Hepatocyte (in vitro differentiated cells): ENCODE results near the gene PIEZO1.

Source experiments
- EZH2 ChIP-seq: fragments of 200-600 bp; sonication (generic); IDR thresholded peaks from 2 replicates; pipeline ENCODE4 v1.6.1; 2016; ENCODE audit warnings: antibody characterized with exemption, mild to moderate bottlenecking, borderline replicate concordance
- EZH2phosphoT487 ChIP-seq: fragments of 200-600 bp; sonication (generic); IDR thresholded peaks from one replicate; pipeline ENCODE4 v1.6.1; 2018; ENCODE audit warnings: antibody characterized with exemption, mild to moderate bottlenecking, low read depth, moderate library complexity; ENCODE audit not compliant: unreplicated experiment, severe bottlenecking
- TF ChIP-seq, protein P1 (sequence below): fragments of 200-600 bp; sonication (generic); IDR thresholded peaks from 2 replicates; pipeline ENCODE4 v1.5.1; 2016; ENCODE audit warnings: antibody characterized with exemption, mild to moderate bottlenecking; ENCODE audit not compliant: poor library complexity

- TF ChIP-seq, protein P1, sequence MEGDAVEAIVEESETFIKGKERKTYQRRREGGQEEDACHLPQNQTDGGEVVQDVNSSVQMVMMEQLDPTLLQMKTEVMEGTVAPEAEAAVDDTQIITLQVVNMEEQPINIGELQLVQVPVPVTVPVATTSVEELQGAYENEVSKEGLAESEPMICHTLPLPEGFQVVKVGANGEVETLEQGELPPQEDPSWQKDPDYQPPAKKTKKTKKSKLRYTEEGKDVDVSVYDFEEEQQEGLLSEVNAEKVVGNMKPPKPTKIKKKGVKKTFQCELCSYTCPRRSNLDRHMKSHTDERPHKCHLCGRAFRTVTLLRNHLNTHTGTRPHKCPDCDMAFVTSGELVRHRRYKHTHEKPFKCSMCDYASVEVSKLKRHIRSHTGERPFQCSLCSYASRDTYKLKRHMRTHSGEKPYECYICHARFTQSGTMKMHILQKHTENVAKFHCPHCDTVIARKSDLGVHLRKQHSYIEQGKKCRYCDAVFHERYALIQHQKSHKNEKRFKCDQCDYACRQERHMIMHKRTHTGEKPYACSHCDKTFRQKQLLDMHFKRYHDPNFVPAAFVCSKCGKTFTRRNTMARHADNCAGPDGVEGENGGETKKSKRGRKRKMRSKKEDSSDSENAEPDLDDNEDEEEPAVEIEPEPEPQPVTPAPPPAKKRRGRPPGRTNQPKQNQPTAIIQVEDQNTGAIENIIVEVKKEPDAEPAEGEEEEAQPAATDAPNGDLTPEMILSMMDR, result no peak
- TF ChIP-seq EZH2phosphoT487, result no peak
- TF ChIP-seq EZH2, result no peak
Measured at GRCh38 chr16:88694221-88695087, 90.6 kb downstream of the PIEZO1 start.
